ENCODE data around the gene TOLLIP. TPM values are rescaled to one million over a fixed set of nuclear protein-coding genes. Genes with fewer than 3 reads are reported as not detected.

TOLLIP gene
- total RNA-seq, 4 donors from 2014 or later: 49.8 to 91.7 (median 85.0) TPM

- Histone ChIP-seq H3K36me3 (peaks cover 0 to 52% of the 10 kb centered on the region in 2 donors), H3K4me3 (no peak overlapping the region), H3K27me3 (no peaks in the 10 kb centered on the region), H3K27ac (no peak overlapping the region), H3K9me3 (no peaks in the 10 kb centered on the region), H3K4me1 (peaks cover under 1 to 3% of the 10 kb centered on the region in 2 donors)
- in situ Hi-C loops (cut with MboI; ENCODE audit: low sequenced_read_pairs in 4 of 4): no loop called here
- intact Hi-C loops (cut with DNase I; ENCODE audit: low total_unique reads): loop anchor here (10.0 kb wide), 1 partner anchor 223 kb away; no protein-coding TSS in a partner anchor
- ATAC-seq: no peak
- DNase-seq: peak in 1 of 2 donors; percentile 6
- TF ChIP-seq, protein P1, sequence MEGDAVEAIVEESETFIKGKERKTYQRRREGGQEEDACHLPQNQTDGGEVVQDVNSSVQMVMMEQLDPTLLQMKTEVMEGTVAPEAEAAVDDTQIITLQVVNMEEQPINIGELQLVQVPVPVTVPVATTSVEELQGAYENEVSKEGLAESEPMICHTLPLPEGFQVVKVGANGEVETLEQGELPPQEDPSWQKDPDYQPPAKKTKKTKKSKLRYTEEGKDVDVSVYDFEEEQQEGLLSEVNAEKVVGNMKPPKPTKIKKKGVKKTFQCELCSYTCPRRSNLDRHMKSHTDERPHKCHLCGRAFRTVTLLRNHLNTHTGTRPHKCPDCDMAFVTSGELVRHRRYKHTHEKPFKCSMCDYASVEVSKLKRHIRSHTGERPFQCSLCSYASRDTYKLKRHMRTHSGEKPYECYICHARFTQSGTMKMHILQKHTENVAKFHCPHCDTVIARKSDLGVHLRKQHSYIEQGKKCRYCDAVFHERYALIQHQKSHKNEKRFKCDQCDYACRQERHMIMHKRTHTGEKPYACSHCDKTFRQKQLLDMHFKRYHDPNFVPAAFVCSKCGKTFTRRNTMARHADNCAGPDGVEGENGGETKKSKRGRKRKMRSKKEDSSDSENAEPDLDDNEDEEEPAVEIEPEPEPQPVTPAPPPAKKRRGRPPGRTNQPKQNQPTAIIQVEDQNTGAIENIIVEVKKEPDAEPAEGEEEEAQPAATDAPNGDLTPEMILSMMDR (IDR thresholded peaks at IDR 0.05 in 4 of 5, conservative IDR thresholded peaks at IDR 0.05 in 1 of 5): no peak
- TF ChIP-seq POLR2A (IDR thresholded peaks at IDR 0.05): no peak
Observed at GRCh38 chr11:1292018-1292643, 17.3 kb downstream of the TOLLIP start.

- Histone ChIP-seq H3K4me1 (no peaks in the 10 kb centered on the region), H3K36me3 (peaks cover 0 to 58% of the 10 kb centered on the region in 2 donors), H3K9me3 (no peaks in the 10 kb centered on the region), H3K27ac (no peak overlapping the region), H3K27me3 (no peaks in the 10 kb centered on the region), H3K4me3 (no peak overlapping the region)
- ATAC-seq (no peak), DNase-seq (peak in 1 of 2 donors; percentile 5)
- intact Hi-C loops (cut with DNase I; ENCODE audit: low total_unique reads): loop anchor here (10.0 kb wide), 1 partner anchor 223 kb away; no protein-coding TSS in a partner anchor
- TF ChIP-seq, protein P1 (IDR thresholded peaks at IDR 0.05 in 4 of 5, conservative IDR thresholded peaks at IDR 0.05 in 1 of 5): no peak
- no peak for TF ChIP-seq POLR2A (IDR thresholded peaks at IDR 0.05)
- in situ Hi-C loops (cut with MboI; ENCODE audit: low sequenced_read_pairs in 4 of 4): no loop called here
Observed at GRCh38 chr11:1291295-1292017, 18.0 kb downstream of the TOLLIP start.

DNA sequence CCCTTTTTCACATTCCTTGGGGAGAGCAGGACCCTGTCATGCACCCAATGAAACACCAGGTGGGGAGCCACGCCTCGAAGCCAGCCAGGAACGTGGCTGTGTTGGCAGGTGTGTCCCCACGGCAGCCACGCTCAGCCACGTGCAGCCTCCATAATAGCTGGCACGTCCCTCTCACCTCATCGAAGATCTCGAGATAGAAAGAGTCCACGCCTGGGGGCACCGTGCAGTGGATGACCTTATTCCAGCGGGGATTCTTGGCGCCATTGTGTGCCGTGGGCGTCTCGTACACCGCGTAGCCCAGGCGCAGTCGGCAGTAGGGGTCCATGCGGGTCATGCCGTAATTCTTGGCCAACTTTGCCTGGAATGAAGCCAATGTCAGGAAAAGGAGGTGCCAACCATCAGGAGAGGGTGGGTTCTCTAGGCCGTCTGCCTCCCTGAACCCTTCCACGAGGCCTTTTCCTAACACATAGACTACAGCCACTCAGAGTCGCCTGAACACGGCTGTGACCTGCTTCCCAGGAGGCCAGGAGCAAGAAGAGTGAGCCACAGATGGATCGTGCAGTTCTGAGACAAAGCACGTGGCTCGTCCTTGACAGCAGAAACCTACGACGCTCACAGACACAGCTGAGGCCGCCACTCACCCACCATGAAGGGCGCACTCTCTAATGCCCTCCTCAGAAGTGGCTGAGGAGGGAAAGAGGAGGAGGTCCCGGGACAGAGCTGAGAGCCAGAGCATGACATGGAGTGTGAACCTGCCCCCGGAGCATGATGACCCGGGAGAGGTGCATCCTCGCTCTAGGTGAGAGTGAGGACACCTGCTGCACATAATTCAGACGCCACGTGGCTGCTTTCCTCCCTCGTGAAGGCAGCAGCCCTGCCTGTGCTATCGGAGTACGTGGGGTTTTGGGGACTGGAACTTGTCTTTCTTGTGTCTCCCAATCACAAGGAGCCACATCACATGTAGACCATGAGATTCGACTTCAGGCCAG lies 19.1 kb downstream of the TOLLIP start:
- intact Hi-C loops (cut with DNase I; ENCODE audit: low total_unique reads) (loop anchor here (10.0 kb wide), 1 partner anchor 224 kb away; no protein-coding TSS in a partner anchor), in situ Hi-C loops (cut with MboI; ENCODE audit: low sequenced_read_pairs in 4 of 4) (no loop called here)
- Histone ChIP-seq H3K4me3 (no peak overlapping the region), H3K36me3 (peaks cover 0 to 68% of the 10 kb centered on the region in 2 donors), H3K4me1 (no peaks in the 10 kb centered on the region), H3K27ac (no peak overlapping the region), H3K27me3 (no peaks in the 10 kb centered on the region), H3K9me3 (no peaks in the 10 kb centered on the region)
- peak in 1 of 2 donors; percentile 8 for DNase-seq
- TF ChIP-seq, protein P1 (IDR thresholded peaks at IDR 0.05 in 4 of 5, conservative IDR thresholded peaks at IDR 0.05 in 1 of 5): no peak
- no peak for TF ChIP-seq POLR2A (IDR thresholded peaks at IDR 0.05)
- ATAC-seq: no peak

DNA sequence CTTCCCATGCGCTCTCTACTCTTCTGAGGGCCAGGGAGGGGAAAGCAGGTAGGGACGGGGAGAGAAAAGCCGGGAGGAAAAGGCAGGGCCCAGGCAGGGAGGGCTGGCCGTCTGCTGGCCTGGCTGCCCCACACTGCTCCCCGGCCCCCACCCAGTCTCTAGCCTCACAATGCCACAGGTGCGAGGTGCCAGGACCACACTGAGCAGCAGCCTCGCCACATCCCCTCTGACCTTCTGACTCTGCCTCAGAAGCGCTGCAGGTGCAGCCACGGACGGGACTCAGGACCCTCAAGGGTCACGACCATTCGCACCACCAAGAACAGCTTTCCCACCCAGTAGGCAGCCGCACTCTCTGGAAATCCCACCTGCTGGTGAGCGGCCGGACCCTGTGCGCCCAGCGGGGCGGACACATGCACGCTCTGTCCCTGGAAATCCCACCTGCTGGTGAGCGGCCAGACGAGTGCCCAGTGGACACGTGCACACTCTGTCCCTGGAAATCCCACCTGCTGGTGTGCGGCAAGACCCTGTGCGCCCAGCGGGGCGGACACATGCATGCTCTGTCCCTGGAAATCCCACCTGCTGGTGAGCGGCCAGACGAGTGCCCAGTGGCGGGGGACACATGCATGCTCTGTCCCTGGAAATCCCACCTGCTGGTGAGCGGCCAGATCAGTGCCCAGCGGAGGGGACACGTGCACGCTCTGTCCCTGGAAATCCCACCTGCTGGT lies 20.1 kb downstream of the TOLLIP start:
- in situ Hi-C loops (cut with MboI; ENCODE audit: low sequenced_read_pairs in 4 of 4) (no loop called here), intact Hi-C loops (cut with DNase I; ENCODE audit: low total_unique reads) (no loop called here)
- Histone ChIP-seq H3K27me3 (no peaks in the 10 kb centered on the region), H3K4me3 (no peak overlapping the region), H3K36me3 (peaks cover 0 to 74% of the 10 kb centered on the region in 2 donors), H3K9me3 (no peaks in the 10 kb centered on the region), H3K4me1 (no peaks in the 10 kb centered on the region), H3K27ac (no peak overlapping the region)
- TF ChIP-seq, protein P1 (IDR thresholded peaks at IDR 0.05 in 4 of 5, conservative IDR thresholded peaks at IDR 0.05 in 1 of 5): no peak
- no peak for TF ChIP-seq POLR2A (IDR thresholded peaks at IDR 0.05)
- no peak for ATAC-seq
- no peak for DNase-seq
